Stimulated activated CD4-positive, alpha-beta T cell treated with anti-CD3 and anti-CD28 coated beads, Interleukin-2, amount 100 ng/mL, for 4 hours (primary cell): ENCODE data around the gene NLE1.

Source experiments
- DNase-seq: peaks from one replicate; pipeline ENCODE4 v3.0.0-alpha.2; 2020; ENCODE audit warnings: low read depth

The NLE1 gene

GRCh38 chr17:35086931-35087573 is 55.1 kb downstream of the NLE1 start:
- no peak for DNase-seq

GRCh38 chr17:35086164-35086563 is 55.9 kb downstream of the NLE1 start:
- no peak for DNase-seq

GRCh38 chr17:35084987-35085386 is 57.1 kb downstream of the NLE1 start:
- no peak for DNase-seq

- no peak for DNase-seq
These were observed 59.0 kb downstream of the NLE1 start for GRCh38 chr17:35083071-35083470.

GRCh38 chr17:35082073-35082657 is 59.9 kb downstream of the NLE1 start:
- no peak for DNase-seq

GRCh38 chr17:35081638-35082037 is 60.5 kb downstream of the NLE1 start:
- DNase-seq, result no peak

GRCh38 chr17:35080536-35080935 is 61.6 kb downstream of the NLE1 start:
- no peak for DNase-seq

- no peak for DNase-seq
These were observed 62.3 kb downstream of the NLE1 start for GRCh38 chr17:35079547-35080423.
